A673 (cell line): ENCODE data around the gene SLC16A5. TPM values are rescaled to one million over a fixed set of nuclear protein-coding genes. Genes with fewer than 3 reads are reported as not detected.
A peak's percentile ranks its signal among the peaks of the same experiment; 100 is the strongest.
"Not testable (repeated sequence)": the region's sequence is repeated elsewhere in the genome, so short reads cannot be mapped to it uniquely, and the experiment has no call there.

Experiments
- BruUV-seq: library from RNA; stranded (reverse); fragments of 400-500 nt; replicated peaks from 2 replicates; lab custom pipeline; 2021; lab: Mats Ljungman, UMichigan
- CTCF ChIA-PET: fragments of 300-600 bp; sonication (Branson Sonifier 250); formaldehyde crosslinking; loops from one replicate; lab custom pipeline; 2022; ENCODE audit warnings: antibody characterized with exemption; lab: Charles Lee
- POLR2A ChIA-PET: fragments of 300-600 bp; sonication (Branson Sonifier 250); formaldehyde crosslinking; loops from one replicate; lab custom pipeline; 2022; ENCODE audit warnings: antibody characterized with exemption; ENCODE audit not compliant: low non-redundant PET; lab: Charles Lee
- DNase-seq: peaks from one replicate; pipeline ENCODE4 v3.0.0-alpha.2; 2015; ENCODE audit warnings: low spot score
- H3K27ac ChIP-seq: fragments of 200-600 bp; sonication (generic); 2 replicates; pipeline ENCODE4 v1.5.1; 2016; ENCODE audit warnings: mixed run types, low read depth, mild to moderate bottlenecking, mixed read lengths, antibody characterized with exemption, low read length; ENCODE audit not compliant: poor library complexity, severe bottlenecking
- H3K27me3 ChIP-seq: fragments of 200-600 bp; sonication (generic); replicated peaks from 2 replicates; pipeline ENCODE4 v1.6.1; 2017; ENCODE audit warnings: mixed run types, low read depth, mild to moderate bottlenecking, mixed read lengths, antibody characterized with exemption, low read length; ENCODE audit not compliant: insufficient read depth, poor library complexity
- H3K36me3 ChIP-seq: fragments of 200-600 bp; sonication (generic); 2 replicates; pipeline ENCODE4 v1.6.1; 2016; ENCODE audit warnings: mixed run types, mild to moderate bottlenecking, mixed read lengths, antibody characterized with exemption, low read length; ENCODE audit not compliant: insufficient read depth, poor library complexity, severe bottlenecking
- H3K4me1 ChIP-seq: fragments of 200-600 bp; sonication (generic); 2 replicates; pipeline ENCODE4 v1.6.1; 2017; ENCODE audit warnings: mixed run types, mild to moderate bottlenecking, mixed read lengths, antibody characterized with exemption, low read length; ENCODE audit not compliant: insufficient read depth, poor library complexity, severe bottlenecking
- H3K4me3 ChIP-seq: fragments of 200-600 bp; sonication (generic); 2 replicates; pipeline ENCODE4 v1.5.1; 2016; ENCODE audit warnings: low read depth, mixed run types, mild to moderate bottlenecking, mixed read lengths, low read length; ENCODE audit not compliant: poor library complexity, severe bottlenecking
- H3K9me3 ChIP-seq: fragments of 200-600 bp; sonication (generic); 2 replicates; pipeline ENCODE4 v1.6.1; 2016; ENCODE audit warnings: mixed run types, low read depth, mild to moderate bottlenecking, mixed read lengths, antibody characterized with exemption, low read length; ENCODE audit not compliant: poor library complexity, severe bottlenecking
- EZH2 ChIP-seq: fragments of 200-600 bp; sonication (generic); IDR thresholded peaks from 2 replicates; pipeline ENCODE4 v1.6.1; 2017; ENCODE audit warnings: borderline replicate concordance, low read depth, mild to moderate bottlenecking, mixed read lengths, antibody characterized with exemption, low read length; ENCODE audit not compliant: poor library complexity, severe bottlenecking
- intact Hi-C: fragments of 100-400 bp; cut with micrococcal nuclease; formaldehyde crosslinking; loops from one replicate; pipeline ENCODE4 v1.10.0; 2022; ENCODE audit not compliant: unreplicated experiment
- total RNA-seq: library from RNA; stranded (reverse); gene quantifications from 2 replicates; pipeline ENCODE4 v1.2.3, GENCODE V29; 2021
- TF ChIP-seq, protein P1 (sequence below): fragments of 300-800, 200-600 bp; sonication (generic); conservative IDR thresholded peaks from 2 replicates; pipeline ENCODE4 v1.5.1; 2017; ENCODE audit warnings: low read depth, mild to moderate bottlenecking, antibody characterized with exemption, low read length, moderate library complexity, mixed read lengths

SLC16A5 gene
- total RNA-seq, 1 experiment from 2014 or later, result 0.80 TPM

DNA sequence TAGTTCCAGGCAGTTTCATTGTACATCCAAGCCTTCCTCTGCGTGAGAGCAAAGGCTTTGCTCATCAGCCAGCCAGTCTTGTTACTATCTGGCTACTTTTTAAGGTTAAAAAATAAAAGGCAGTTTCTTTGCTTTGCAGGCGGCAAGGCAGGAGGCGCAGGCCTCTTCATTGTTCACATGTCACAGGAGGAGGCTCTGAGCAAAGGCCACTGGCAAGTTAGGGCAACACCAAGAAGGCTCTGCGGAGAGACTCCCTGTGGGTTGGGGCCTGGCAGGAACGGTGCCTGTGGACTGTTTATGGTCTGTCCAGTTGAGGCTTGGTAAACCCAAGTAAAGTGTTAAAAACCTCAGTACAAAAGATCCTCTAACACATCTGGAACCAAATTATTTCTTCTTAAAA is 47.7 kb downstream of the SLC16A5 start:
- TF ChIP-seq, protein P1, sequence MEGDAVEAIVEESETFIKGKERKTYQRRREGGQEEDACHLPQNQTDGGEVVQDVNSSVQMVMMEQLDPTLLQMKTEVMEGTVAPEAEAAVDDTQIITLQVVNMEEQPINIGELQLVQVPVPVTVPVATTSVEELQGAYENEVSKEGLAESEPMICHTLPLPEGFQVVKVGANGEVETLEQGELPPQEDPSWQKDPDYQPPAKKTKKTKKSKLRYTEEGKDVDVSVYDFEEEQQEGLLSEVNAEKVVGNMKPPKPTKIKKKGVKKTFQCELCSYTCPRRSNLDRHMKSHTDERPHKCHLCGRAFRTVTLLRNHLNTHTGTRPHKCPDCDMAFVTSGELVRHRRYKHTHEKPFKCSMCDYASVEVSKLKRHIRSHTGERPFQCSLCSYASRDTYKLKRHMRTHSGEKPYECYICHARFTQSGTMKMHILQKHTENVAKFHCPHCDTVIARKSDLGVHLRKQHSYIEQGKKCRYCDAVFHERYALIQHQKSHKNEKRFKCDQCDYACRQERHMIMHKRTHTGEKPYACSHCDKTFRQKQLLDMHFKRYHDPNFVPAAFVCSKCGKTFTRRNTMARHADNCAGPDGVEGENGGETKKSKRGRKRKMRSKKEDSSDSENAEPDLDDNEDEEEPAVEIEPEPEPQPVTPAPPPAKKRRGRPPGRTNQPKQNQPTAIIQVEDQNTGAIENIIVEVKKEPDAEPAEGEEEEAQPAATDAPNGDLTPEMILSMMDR, result no peak
- no peak for TF ChIP-seq EZH2

DNA sequence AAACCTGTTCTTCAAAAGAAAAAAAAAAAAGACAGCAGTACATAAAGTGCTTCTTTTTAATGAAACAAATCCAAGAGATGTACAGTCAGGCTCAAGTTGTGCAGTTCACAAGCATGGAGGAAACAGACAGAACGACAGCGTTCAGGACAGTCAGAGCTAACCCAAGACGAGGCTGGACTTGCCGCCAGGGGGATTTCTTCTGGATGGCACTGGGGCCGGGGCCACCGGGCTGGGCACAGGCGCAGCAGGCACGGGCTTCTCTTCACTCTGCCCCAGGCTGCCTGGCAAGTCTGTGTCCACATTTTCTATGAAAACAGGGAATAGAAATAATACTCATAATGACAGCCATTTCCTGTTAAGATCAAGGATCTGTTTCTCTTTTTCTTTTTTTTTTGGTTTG is 48.2 kb downstream of the SLC16A5 start:
- Histone ChIP-seq H3K27me3 (no peaks in the 10 kb centered on the region), H3K4me1 (peaks cover 4% of the 10 kb centered on the region), H3K36me3 (peaks cover 56% of the 10 kb centered on the region), H3K9me3 (no peaks in the 10 kb centered on the region), H3K4me3 (no peak overlapping the region), H3K27ac (peak overlapping the region; percentile 40)
- intact Hi-C loops, result no loop called here
- BruUV-seq, result no TSS peak
- TF ChIP-seq, protein P1, result no peak
- TF ChIP-seq EZH2, result no peak
- POLR2A ChIA-PET, result no interaction called here
- CTCF ChIA-PET, result no interaction called here
- no peak for DNase-seq

More for the DNA sequence above, 47.7 kb downstream of the SLC16A5 start:
- DNase-seq, result no peak
- Histone ChIP-seq H3K27ac (peak overlapping the region; percentile 40), H3K27me3 (no peaks in the 10 kb centered on the region), H3K36me3 (peaks cover 51% of the 10 kb centered on the region), H3K4me1 (peaks cover 7% of the 10 kb centered on the region), H3K9me3 (no peaks in the 10 kb centered on the region), H3K4me3 (no peak overlapping the region)
- ChIA-PET POLR2A (no interaction called here), CTCF (no interaction called here)
- intact Hi-C loops, result no loop called here
- BruUV-seq, result TSS peak; percentile 25

DNA sequence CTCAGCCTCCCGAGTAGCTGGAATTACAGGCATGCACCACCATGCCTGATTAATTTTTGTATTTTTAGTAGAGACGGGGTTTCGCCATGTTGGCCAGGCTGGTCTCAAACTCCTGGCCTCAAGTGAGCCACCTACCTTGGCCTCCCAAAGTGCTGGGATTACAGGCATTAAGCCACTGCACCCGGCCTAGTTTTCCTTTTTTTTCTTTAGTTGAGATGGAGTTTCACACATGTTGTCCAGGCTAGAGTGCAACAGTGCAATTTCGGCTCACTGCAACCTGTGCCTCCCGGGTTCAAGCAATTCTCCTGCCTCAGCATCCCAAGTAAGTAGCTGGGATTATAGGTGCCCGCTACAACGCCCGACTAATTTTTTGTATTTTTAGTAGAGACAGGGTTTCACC is 50.0 kb downstream of the SLC16A5 start:
- POLR2A ChIA-PET, result not testable (repeated sequence)

DNA sequence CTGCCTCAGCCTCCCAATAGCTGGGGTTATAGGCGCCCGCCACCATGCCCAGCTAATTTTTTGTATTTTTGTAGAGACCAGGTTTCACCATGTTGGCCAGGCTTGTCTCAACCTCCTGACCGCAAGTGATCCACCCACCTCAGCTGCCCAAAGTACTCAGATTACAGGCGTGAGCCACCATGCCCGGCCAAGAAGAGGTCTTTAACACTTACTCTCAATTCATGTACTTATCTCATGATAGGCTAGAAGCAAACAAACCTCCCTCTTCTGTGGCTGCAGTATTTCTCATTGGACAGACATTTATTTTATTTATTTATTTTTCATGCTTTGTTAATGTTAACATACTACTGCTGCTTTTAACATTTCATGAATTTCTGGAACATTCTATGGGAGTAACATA is 50.8 kb downstream of the SLC16A5 start:
- DNase-seq, result no peak
- intact Hi-C loops, result no loop called here
- peaks cover 78% of the 10 kb centered on the region for H3K36me3 ChIP-seq
- no peak overlapping the region for H3K4me3 ChIP-seq
- ChIA-PET CTCF (no interaction called here), POLR2A (interaction anchor here (0.6 kb wide), 1 partner anchor 19 kb away, joined by 12 read pairs; no protein-coding TSS in a partner anchor)
- no peaks in the 10 kb centered on the region for H3K4me1 ChIP-seq
- H3K27ac ChIP-seq, result peak overlapping the region; percentile 2
- BruUV-seq, result no TSS peak
- TF ChIP-seq, protein P1, result no peak
- TF ChIP-seq EZH2, result no peak
- no peaks in the 10 kb centered on the region for H3K27me3 ChIP-seq
- H3K9me3 ChIP-seq, result no peaks in the 10 kb centered on the region

More for the DNA sequence above, 50.0 kb downstream of the SLC16A5 start:
- DNase-seq, H3K27ac ChIP-seq, H3K27me3 ChIP-seq, BruUV-seq, H3K9me3 ChIP-seq, H3K4me1 ChIP-seq, H3K4me3 ChIP-seq, intact Hi-C loops: not testable (repeated sequence)
- peaks cover 71% of the 10 kb centered on the region for H3K36me3 ChIP-seq
- CTCF ChIA-PET, result interaction anchor here (0.5 to 0.6 kb wide), 2 partner anchors 54 to 131 kb away, joined by 4 to 9 read pairs; no protein-coding TSS in a partner anchor
